ENCODE results near the gene MT1F.
"Not testable (repeated sequence)": the region's sequence is repeated elsewhere in the genome, so short reads cannot be mapped to it uniquely, and the experiment has no call there.

MT1F gene

DNA sequence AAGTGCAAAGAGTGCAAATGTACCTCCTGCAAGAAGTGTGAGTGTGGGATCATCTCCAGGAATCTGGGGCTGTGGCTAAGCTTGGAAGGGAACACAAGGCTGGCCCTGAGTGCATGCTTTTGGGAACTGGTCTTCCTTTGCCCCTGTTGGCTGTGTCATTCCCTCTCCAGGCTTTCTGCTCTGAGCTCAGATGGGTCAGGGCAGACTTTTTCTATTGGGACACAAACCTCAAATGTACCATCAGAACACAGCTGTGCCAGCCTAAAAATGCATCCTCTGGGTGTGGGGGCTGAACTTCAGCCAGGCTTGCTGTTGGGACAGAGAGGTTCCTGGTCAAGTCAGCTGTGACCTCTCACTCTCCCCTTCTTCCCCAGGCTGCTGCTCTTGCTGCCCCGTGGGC lies 5.2 kb upstream of the MT1F start:
- in situ Hi-C loops (cut with MboI; ENCODE audit: low pct_unique_long_range_greater_than_20kb, low sequenced_read_pairs, unreplicated experiment), result no loop called here
- DNase-seq (ENCODE audit: low spot score), result no peak
- TF ChIP-seq, protein P1, sequence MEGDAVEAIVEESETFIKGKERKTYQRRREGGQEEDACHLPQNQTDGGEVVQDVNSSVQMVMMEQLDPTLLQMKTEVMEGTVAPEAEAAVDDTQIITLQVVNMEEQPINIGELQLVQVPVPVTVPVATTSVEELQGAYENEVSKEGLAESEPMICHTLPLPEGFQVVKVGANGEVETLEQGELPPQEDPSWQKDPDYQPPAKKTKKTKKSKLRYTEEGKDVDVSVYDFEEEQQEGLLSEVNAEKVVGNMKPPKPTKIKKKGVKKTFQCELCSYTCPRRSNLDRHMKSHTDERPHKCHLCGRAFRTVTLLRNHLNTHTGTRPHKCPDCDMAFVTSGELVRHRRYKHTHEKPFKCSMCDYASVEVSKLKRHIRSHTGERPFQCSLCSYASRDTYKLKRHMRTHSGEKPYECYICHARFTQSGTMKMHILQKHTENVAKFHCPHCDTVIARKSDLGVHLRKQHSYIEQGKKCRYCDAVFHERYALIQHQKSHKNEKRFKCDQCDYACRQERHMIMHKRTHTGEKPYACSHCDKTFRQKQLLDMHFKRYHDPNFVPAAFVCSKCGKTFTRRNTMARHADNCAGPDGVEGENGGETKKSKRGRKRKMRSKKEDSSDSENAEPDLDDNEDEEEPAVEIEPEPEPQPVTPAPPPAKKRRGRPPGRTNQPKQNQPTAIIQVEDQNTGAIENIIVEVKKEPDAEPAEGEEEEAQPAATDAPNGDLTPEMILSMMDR (IDR thresholded peaks at IDR 0.05; ENCODE audit: extremely low read depth, insufficient read depth, missing control alignments), result no peak

DNA sequence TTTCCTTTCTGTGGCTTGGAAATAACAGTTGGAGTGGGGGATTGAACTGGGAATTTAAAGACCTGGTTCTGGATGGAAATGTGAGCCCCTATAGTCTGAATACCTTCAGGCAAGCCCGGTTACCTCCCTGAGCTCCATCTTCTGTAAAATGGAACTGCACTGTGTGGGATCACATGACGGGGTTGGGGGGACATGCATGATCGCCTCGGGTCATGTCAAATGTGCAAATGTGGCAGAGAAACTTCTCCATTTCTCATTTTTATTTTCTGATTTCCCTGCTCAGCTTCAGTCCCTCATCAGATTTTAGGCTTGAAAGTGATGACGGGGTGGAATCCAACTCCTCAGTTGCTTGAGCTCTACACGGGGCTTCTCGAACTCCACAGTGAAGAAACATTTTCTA lies 4.5 kb upstream of the MT1F start:
- no peak for DNase-seq (ENCODE audit: low spot score)
- in situ Hi-C loops (cut with MboI; ENCODE audit: low pct_unique_long_range_greater_than_20kb, low sequenced_read_pairs, unreplicated experiment), result no loop called here
- TF ChIP-seq, protein P1 (IDR thresholded peaks at IDR 0.05; ENCODE audit: extremely low read depth, insufficient read depth, missing control alignments), result no peak

DNA sequence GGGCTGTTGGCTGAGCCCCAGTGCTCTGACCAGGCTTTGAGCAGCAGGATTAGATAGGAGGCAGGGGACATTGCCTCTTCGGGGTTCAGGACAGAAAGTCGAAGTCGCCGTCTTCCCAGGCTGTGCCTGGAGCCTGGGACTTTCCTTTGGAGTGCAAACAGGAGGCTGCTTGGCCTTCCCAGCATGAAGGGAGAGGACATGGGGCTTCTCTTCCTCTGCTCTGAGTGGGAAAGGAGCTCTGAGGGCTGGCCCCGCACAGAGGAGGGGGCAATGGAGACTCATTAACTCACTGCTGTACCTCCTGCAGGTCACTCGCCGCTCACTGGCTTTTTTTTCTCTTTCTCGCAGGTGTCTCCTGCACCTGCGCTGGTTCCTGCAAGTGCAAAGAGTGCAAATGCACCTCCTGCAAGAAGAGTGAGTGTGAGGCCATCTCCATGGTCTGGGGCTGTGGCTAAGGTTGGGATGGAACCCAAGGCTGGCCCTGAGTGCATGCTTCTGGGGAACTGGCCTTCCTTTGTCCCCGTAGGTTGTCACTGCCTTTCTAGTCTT lies 642 bp downstream of the MT1F start:
- DNase-seq (ENCODE audit: low spot score), result no peak
- TF ChIP-seq, protein P1 (IDR thresholded peaks at IDR 0.05; ENCODE audit: extremely low read depth, insufficient read depth, missing control alignments), result no peak
- in situ Hi-C loops (cut with MboI; ENCODE audit: low pct_unique_long_range_greater_than_20kb, low sequenced_read_pairs, unreplicated experiment), result no loop called here

DNA sequence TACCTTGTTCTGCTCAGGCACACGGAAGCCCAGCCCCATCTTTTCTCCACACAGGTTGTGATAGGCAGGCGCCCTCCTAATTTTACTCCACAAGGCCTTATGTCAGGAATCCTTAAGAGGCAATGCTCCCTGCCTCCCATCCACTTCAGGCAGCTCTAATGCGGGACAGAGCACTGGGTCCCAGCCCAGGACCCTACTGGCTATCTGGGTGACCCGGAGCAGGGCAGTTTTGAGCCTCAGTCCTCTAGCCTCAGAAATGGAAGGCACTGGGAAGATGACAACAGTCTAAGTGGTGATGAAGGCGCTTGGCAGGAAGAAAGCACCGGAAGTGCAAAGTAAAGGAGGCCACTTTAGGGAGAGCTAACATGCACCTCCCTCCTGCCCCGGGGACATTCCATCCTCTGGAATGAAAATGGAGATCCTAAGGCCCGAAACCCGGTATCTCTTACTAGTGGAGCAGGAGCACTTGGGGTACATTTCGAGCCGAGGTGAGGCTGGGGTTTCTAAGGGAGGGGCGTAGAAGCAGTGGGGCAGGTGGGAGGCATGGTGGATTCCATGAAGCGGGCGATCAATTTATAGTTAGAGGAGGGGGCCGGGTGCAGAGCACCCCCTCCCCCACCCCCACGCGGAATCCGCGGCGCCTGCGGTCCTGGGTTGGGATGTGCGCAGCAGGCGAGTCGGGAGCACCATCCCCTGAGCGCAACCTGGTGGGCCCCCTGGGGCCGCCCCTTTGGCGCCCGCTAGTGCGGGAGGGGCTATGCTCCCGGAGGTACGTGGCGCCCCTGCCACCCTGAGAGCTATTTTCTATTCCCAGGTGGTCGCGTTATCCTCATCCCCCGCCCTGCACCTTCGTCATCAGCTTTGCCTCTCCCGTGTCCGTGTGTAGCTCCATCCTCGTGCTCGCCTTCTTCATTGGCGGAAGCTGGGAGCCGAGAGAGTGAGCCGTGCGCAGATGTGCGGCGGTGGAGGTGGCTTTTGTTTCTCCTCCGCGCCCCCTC lies 4.9 kb downstream of the MT1F start:
- DNase-seq (ENCODE audit: low spot score), result no peak
- TF ChIP-seq, protein P1 (IDR thresholded peaks at IDR 0.05; ENCODE audit: extremely low read depth, insufficient read depth, missing control alignments), result no peak

DNA sequence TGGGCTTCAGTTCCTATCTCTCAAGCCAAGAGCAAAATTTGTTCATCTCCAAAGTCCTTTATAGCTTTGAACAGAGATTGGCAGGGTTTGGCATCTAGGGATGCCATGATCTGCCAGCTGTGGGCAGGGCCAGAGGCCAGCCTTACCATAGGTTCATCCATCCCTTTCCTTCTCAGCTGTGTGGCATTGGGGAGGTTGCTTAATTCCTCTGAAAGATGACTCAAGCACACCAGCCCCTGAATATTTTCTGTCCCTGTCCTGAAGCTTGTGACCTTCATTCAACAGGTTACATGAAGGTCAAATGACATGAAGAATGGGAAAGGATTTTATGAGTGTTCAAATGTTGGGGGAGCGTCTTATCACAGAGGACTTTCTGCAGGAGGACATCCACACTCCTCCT lies 6.7 kb downstream of the MT1F start:
- in situ Hi-C loops (cut with MboI; ENCODE audit: low pct_unique_long_range_greater_than_20kb, low sequenced_read_pairs, unreplicated experiment), result no loop called here
- TF ChIP-seq, protein P1 (IDR thresholded peaks at IDR 0.05; ENCODE audit: extremely low read depth, insufficient read depth, missing control alignments), result no peak
- DNase-seq (ENCODE audit: low spot score), result no peak

More for the DNA sequence above, 4.9 kb downstream of the MT1F start:
- in situ Hi-C loops (cut with MboI; ENCODE audit: low pct_unique_long_range_greater_than_20kb, low sequenced_read_pairs, unreplicated experiment), result no loop called here

DNA sequence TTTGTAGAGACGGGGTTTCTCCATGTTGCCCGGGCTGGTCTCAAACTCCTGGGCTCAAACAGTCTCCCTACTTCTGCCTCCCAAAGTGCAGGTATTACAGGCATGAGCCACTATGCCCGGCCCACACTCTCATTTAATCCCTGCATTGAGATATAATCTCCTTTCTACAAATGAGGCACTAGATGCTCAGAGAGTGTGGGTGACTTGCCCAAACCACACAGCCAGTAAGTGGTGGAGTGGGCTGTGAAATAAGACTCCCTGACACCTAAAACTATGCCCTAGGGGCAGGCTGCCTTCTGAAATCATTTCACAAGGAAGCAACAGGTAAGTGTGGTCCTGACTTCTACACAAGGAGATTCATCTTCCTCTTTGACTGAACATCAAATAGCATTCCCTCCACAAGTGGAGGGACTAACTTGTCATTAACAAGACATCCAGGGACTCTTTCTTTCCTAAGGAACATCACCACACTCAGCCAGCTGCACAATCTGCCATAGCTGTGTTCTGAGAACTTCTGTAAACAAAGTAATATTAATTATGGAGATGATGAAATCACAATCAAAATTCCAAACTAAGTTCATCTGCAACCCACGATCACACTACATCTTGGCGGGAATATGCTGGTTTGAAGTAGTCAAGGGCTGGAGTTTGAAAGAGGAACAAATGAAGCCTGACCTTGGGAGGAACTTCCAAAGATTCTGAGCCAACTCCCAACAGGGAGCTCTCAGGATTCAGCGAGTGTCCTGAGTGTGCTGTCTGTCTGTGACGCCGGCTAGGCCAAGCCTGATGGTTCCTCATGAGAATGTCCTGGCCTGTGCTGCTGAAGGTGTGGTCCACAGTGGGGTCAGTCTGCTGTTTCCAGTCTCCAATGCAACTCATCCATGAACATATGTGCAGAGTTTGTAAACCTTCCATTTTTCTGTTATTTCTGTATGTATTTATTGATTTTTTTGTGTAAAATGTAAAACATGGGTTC lies 7.8 kb downstream of the MT1F start:
- DNase-seq (ENCODE audit: low spot score); in situ Hi-C loops (cut with MboI; ENCODE audit: low pct_unique_long_range_greater_than_20kb, low sequenced_read_pairs, unreplicated experiment): not testable (repeated sequence)
